Measurements from ENCODE around the gene PEX10.

DNA sequence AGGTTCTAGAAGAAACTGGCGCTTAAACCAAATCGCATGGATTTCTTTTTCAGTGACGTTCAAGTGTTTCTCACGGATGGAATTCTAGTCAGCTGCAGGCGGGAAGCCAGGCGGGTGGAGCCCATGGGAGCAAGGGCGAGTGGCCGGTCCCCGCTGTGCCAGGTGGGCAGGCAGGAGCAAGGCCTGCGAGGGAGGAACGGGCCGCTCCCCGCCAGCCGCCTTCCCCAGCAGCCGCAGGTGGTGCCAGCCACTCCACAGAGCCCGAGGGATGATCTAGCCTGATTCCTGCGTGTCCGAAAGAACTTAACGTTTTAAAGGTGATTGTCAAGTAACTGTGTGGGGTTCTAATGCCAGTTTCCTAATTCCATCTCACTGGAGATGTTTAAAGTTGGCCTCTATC is 9.1 kb downstream of the PEX10 start:
- TF ChIP-seq, protein P1, sequence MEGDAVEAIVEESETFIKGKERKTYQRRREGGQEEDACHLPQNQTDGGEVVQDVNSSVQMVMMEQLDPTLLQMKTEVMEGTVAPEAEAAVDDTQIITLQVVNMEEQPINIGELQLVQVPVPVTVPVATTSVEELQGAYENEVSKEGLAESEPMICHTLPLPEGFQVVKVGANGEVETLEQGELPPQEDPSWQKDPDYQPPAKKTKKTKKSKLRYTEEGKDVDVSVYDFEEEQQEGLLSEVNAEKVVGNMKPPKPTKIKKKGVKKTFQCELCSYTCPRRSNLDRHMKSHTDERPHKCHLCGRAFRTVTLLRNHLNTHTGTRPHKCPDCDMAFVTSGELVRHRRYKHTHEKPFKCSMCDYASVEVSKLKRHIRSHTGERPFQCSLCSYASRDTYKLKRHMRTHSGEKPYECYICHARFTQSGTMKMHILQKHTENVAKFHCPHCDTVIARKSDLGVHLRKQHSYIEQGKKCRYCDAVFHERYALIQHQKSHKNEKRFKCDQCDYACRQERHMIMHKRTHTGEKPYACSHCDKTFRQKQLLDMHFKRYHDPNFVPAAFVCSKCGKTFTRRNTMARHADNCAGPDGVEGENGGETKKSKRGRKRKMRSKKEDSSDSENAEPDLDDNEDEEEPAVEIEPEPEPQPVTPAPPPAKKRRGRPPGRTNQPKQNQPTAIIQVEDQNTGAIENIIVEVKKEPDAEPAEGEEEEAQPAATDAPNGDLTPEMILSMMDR (IDR thresholded peaks at IDR 0.05 in 2 of 3, conservative IDR thresholded peaks at IDR 0.05 in 1 of 3; ENCODE audit: control insufficient read depth in 2 of 3, extremely low read depth in 1 of 3, insufficient read depth in 1 of 3, low read depth in 3 of 3, low read length in 3 of 3): no peak
- TF ChIP-seq, protein P2, sequence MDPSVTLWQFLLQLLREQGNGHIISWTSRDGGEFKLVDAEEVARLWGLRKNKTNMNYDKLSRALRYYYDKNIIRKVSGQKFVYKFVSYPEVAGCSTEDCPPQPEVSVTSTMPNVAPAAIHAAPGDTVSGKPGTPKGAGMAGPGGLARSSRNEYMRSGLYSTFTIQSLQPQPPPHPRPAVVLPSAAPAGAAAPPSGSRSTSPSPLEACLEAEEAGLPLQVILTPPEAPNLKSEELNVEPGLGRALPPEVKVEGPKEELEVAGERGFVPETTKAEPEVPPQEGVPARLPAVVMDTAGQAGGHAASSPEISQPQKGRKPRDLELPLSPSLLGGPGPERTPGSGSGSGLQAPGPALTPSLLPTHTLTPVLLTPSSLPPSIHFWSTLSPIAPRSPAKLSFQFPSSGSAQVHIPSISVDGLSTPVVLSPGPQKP (IDR thresholded peaks at IDR 0.05; ENCODE audit: low read depth, low read length): no peak
- no peak for TF ChIP-seq PAX5 (IDR thresholded peaks at IDR 0.05; ENCODE audit: borderline replicate concordance, low read depth, low read length)
- no peak for TF ChIP-seq CHD2 (IDR thresholded peaks at IDR 0.05; ENCODE audit: borderline replicate concordance, low read depth, low read length)
- no peak for TF ChIP-seq CREB1 (IDR thresholded peaks at IDR 0.05; ENCODE audit: low read depth)
- TF ChIP-seq MXI1 (IDR thresholded peaks at IDR 0.05; ENCODE audit: low read depth, low read length): no peak
- TF ChIP-seq NRF1 (conservative IDR thresholded peaks at IDR 0.05; ENCODE audit: low read depth, low read length): no peak
- TF ChIP-seq ZBTB33 (IDR thresholded peaks at IDR 0.05): no peak
- TF ChIP-seq POLR2A (IDR thresholded peaks at IDR 0.05; ENCODE audit: low read depth, low read length): peak; percentile 57
- TF ChIP-seq EZH2 (IDR thresholded peaks at IDR 0.05; ENCODE audit: borderline replicate concordance, control insufficient read depth, low read depth, low read length): no peak
